K562 (cell line): ENCODE data around the gene VIT. TPM values are rescaled to one million over a fixed set of nuclear protein-coding genes. Genes with fewer than 3 reads are reported as not detected.

ENCODE experiments used
- ATAC-seq: fragments of 200-7000 bp; cut with Tn5 transposase; 3 replicates; pipeline ENCODE4 v1.9.1; 2020; ENCODE audit warnings: moderate library complexity
- BruUV-seq: library from RNA; stranded (reverse); fragments of 400-500 nt; replicated peaks from 2 replicates; lab custom pipeline; 2021; lab: Mats Ljungman, UMichigan
- CTCF ChIA-PET: fragments of 300-600 bp; formaldehyde crosslinking; extraction: SDS; loops from one replicate; lab custom pipeline; 2021; ENCODE audit warnings: low intra/inter-chr PET ratio; lab: Yijun Ruan, JAX
- POLR2A ChIA-PET: fragments of 300-600, 350-650 bp; sonication (Branson Sonifier 250); formaldehyde crosslinking; extraction: SDS; loops from one replicate; lab custom pipeline; 2021; ENCODE audit warnings: antibody characterized with exemption, inconsistent platforms; lab: Yijun Ruan, JAX
- DNase-seq, 4 experiments: peaks; one replicate each; pipeline versions ENCODE4 v3.0.0 to v3.0.0-alpha.2; 2011 to 2018; ENCODE audit warnings: low spot score in 3 of 4, mixed read lengths in 3 of 4; ENCODE audit errors: extremely low read depth in 1 of 4
- FAIRE-seq: peaks from 2 replicates; lab custom pipeline; 2011; peaks lifted over from hg19 to GRCh38; lab: Jason Lieb, UNC
- H2AFZ ChIP-seq: 2 replicates; pipeline ENCODE4 v1.6.0; 2011; ENCODE audit warnings: low read depth, low read length, control low read depth, inconsistent platforms
- H3K27ac ChIP-seq: fragments of 200-600 bp; 3 replicates; pipeline ENCODE4 v1.8.0; 2011; ENCODE audit warnings: low read depth, mild to moderate bottlenecking, control low read depth, inconsistent platforms, low read length, moderate library complexity, mixed read lengths; ENCODE audit errors: extremely low read depth
- H3K27me3 ChIP-seq, 2 experiments: fragments of 300-600 bp in 1 of 2; 2 replicates in 1 of 2; 3 replicates in 1 of 2; pipeline versions ENCODE4 v1.6.0 to v1.8.0; 2011; ENCODE audit warnings: inconsistent platforms in 2 of 2, low read length in 2 of 2, mild to moderate bottlenecking in 1 of 2, mixed read lengths in 1 of 2, moderate library complexity in 1 of 2; ENCODE audit not compliant: control insufficient read depth in 2 of 2, insufficient read depth in 2 of 2
- H3K36me3 ChIP-seq: fragments of 300-600 bp; 3 replicates; pipeline ENCODE4 v1.8.0; 2011; ENCODE audit warnings: mild to moderate bottlenecking, low read length, inconsistent platforms; ENCODE audit not compliant: control insufficient read depth, insufficient read depth
- H3K4me1 ChIP-seq, 2 experiments: fragments of 200-600 bp in 1 of 2; replicated peaks in 1 of 2; 2 replicates in 1 of 2; 3 replicates in 1 of 2; pipeline versions ENCODE4 v1.5.1 to v1.8.0; 2011; ENCODE audit warnings: inconsistent platforms in 2 of 2, low read length in 2 of 2, mild to moderate bottlenecking in 1 of 2, mixed read lengths in 1 of 2, moderate library complexity in 1 of 2; ENCODE audit not compliant: control insufficient read depth in 2 of 2, insufficient read depth in 2 of 2
- H3K4me2 ChIP-seq: 2 replicates; pipeline ENCODE4 v1.6.1; 2011; ENCODE audit warnings: low read length, control low read depth, inconsistent platforms, mixed read lengths; ENCODE audit not compliant: insufficient read depth
- H3K4me3 ChIP-seq: fragments of 200-600 bp; sonication (generic), shearing (Covaris generic); 2 replicates; pipeline ENCODE4 v1.5.1; 2016; ENCODE audit warnings: control low read depth, inconsistent platforms
- H3K79me2 ChIP-seq: fragments of 200-600 bp; 3 replicates; pipeline ENCODE4 v1.8.0; 2011; ENCODE audit warnings: low read length, inconsistent platforms; ENCODE audit not compliant: control insufficient read depth, insufficient read depth
- H3K9ac ChIP-seq, 2 experiments: 2 replicates each; pipeline versions ENCODE4 v1.6.0 to v1.6.1; 2011; ENCODE audit warnings: low read depth in 2 of 2, low read length in 2 of 2, control low read depth in 1 of 2, inconsistent platforms in 1 of 2, mild to moderate bottlenecking in 1 of 2, mixed read lengths in 1 of 2; ENCODE audit not compliant: insufficient read depth in 1 of 2
- H3K9me1 ChIP-seq: one replicate; pipeline ENCODE4 v1.6.0; 2011; ENCODE audit warnings: inconsistent platforms, mild to moderate bottlenecking, low read length, moderate library complexity; ENCODE audit not compliant: control insufficient read depth, insufficient read depth
- H3K9me3 ChIP-seq: replicated peaks from 2 replicates; pipeline ENCODE4 v1.5.1; 2011; ENCODE audit warnings: low read depth, low read length, inconsistent platforms; ENCODE audit not compliant: control insufficient read depth, insufficient read depth
- H4K20me1 ChIP-seq: replicated peaks from 2 replicates; pipeline ENCODE4 v1.6.1; 2011; ENCODE audit warnings: low read length, inconsistent platforms, mixed read lengths; ENCODE audit not compliant: control insufficient read depth, insufficient read depth
- C11orf30 ChIP-seq: fragments of 450-650 bp; IDR thresholded peaks from 2 replicates; pipeline ENCODE4 v1.6.1; 2016; ENCODE audit warnings: low read depth, mild to moderate bottlenecking
- POLR3A ChIP-seq: IDR thresholded peaks from 2 replicates; pipeline ENCODE4 v1.6.1; 2011; ENCODE audit warnings: borderline replicate concordance, mild to moderate bottlenecking, moderate library complexity; ENCODE audit not compliant: insufficient read length, insufficient read depth; ENCODE audit errors: extremely low read depth
- SMARCA5 ChIP-seq: fragments of 450-650 bp; IDR thresholded peaks from 2 replicates; pipeline ENCODE4 v1.6.1; 2016
- TFE3 ChIP-seq: fragments of 450-650 bp; formaldehyde crosslinking; IDR thresholded peaks from 2 replicates; pipeline ENCODE4 v1.4.0; 2020; ENCODE audit warnings: mild to moderate bottlenecking, mixed read lengths
- ZBTB40 ChIP-seq, 2 experiments: fragments of 450-650 bp in 1 of 2; sonication (generic) in 1 of 2; formaldehyde crosslinking in 1 of 2; IDR thresholded peaks; 2 replicates each; pipeline versions ENCODE4 v1.7.1 to v1.9.0; 2016 to 2022; ENCODE audit warnings: inconsistent platforms in 1 of 2, mild to moderate bottlenecking in 1 of 2, missing genetic modification reagents in 1 of 2
- WGBS: fragments of 100-300 bp; shearing (Covaris generic); methylation state at CpG from one replicate; pipeline ENCODE4 v1.1.6; 2016; ENCODE audit warnings: low coverage, mixed read lengths; ENCODE audit not compliant: insufficient coverage; ENCODE audit errors: missing lambda C conversion rate; 5-methylcytosine and 5-hydroxymethylcytosine counted together
- in situ Hi-C: fragments of 300-500 bp; cut with MboI; formaldehyde crosslinking; loops from 4 replicates; pipeline ENCODE4 v1.15.0; 2018; ENCODE audit warnings: inconsistent platforms, mixed read lengths
- intact Hi-C: fragments of 100-400 bp; cut with micrococcal nuclease; formaldehyde crosslinking; loops from 2 replicates; pipeline ENCODE4 v1.14.2; 2022
- polyA plus RNA-seq, 8 experiments: library from polyadenylated mRNA; depleted of rRNA in 4 of 8; stranded (reverse) in 5 of 8; unstranded in 3 of 8; fragments of >200 nt; fragmentation: Nextera tagmentation in 2 of 8; fragmentation: Illumina TruSeq in 1 of 8; extraction: Ambion mirVana in 2 of 8; extraction: Trizol in 1 of 8; gene quantifications; 2 replicates each; pipeline versions ENCODE4 v1.2.1 to v1.2.3, GENCODE V29; 2011 to 2014; ENCODE audit warnings: inconsistent platforms in 1 of 8, missing spikeins in 1 of 8
- total RNA-seq, 7 experiments: library from RNA; depleted of rRNA in 6 of 7; stranded (reverse); fragments of >200 nt in 6 of 7; fragmentation: Illumina TruSeq in 2 of 7; extraction: Trizol in 2 of 7; gene quantifications; 2 replicates each; pipeline versions ENCODE4 v1.2.1 to v1.2.3, GENCODE V29; 2011 to 2021; ENCODE audit warnings: low replicate concordance in 1 of 7
- TF ChIP-seq, protein P1 (sequence below): fragments of 250-450 bp; sonication (Bioruptor Pico); IDR thresholded peaks from 2 replicates; pipeline ENCODE4 v1.4.0; 2020; ENCODE audit warnings: mild to moderate bottlenecking

The VIT gene
- total and polyA plus RNA-seq, 9 of the 15 experiments (the other 6 are each of a cell fraction or from before 2014, with no cell fraction given) = not detected

DNA sequence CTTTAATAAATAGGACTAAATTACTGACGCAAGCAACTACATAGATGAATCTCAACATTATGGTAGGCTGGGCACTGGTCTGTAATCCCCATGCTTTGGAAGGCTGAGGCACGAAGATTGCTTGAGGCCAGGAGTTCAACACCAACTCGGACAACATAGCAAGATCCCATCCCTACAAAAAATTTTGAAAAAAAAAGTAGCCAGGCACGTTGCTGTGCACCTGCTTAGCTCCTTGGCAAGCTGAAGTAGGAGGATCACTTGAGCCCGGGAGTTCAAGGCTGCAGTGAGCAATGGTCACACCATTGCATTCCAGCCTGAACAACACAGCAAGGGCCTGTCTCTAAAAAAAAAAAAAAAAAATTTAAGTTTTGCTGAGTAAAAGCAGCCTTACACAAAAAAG lies 43.4 kb upstream of the VIT start:
- Histone ChIP-seq H3K36me3 (no peaks in the 10 kb centered on the region), H3K9ac (no peak overlapping the region), H3K9me3 (no peaks in the 10 kb centered on the region), H3K9me1 (no peaks in the 10 kb centered on the region), H3K27me3 (no peaks in the 10 kb centered on the region), H3K27ac (no peak overlapping the region), H4K20me1 (no peaks in the 10 kb centered on the region), H3K4me2 (no peak overlapping the region), H2AFZ (no peak overlapping the region), H3K4me3 (no peak overlapping the region), H3K79me2 (no peaks in the 10 kb centered on the region), H3K4me1 (no peaks in the 10 kb centered on the region; a peak in 1 of 5 replicates)
- FAIRE-seq = no peak
- WGBS = 0% methylated on average over 5 of the region's 5 CpGs
- DNase-seq = no peak
- POLR2A ChIA-PET = no interaction called here
- intact Hi-C loops (no loop called here), in situ Hi-C loops (no loop called here)
- no peak for TF ChIP-seq POLR3A
- TF ChIP-seq ZBTB40 (IDR thresholded peaks at IDR 0.05) = no peak
- no peak for TF ChIP-seq ZBTB40 (CRISPR knock-in tag; IDR thresholded peaks at IDR 0.05)
- TF ChIP-seq SMARCA5 = no peak
- TF ChIP-seq TFE3 (CRISPR knock-in tag) = no peak
- no peak for TF ChIP-seq C11orf30
- TF ChIP-seq, protein P1, sequence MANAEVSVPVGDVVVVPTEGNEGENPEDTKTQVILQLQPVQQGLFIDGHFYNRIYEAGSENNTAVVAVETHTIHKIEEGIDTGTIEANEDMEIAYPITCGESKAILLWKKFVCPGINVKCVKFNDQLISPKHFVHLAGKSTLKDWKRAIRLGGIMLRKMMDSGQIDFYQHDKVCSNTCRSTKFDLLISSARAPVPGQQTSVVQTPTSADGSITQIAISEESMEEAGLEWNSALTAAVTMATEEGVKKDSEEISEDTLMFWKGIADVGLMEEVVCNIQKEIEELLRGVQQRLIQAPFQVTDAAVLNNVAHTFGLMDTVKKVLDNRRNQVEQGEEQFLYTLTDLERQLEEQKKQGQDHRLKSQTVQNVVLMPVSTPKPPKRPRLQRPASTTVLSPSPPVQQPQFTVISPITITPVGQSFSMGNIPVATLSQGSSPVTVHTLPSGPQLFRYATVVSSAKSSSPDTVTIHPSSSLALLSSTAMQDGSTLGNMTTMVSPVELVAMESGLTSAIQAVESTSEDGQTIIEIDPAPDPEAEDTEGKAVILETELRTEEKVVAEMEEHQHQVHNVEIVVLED = no peak
- CTCF ChIA-PET = no interaction called here
- no peak for ATAC-seq
- BruUV-seq = no TSS peak
